ENCODE data around the gene EXOC2.

Gene EXOC2

GRCh38 chr6:731924-732323 lies 39.0 kb upstream of the EXOC2 start:
- no peaks in the 10 kb centered on the region for H3K36me3 ChIP-seq
- H3K27ac ChIP-seq = no peak overlapping the region
- no peak for DNase-seq
- H3K4me3 ChIP-seq = no peak overlapping the region
- H3K9me3 ChIP-seq = no peaks in the 10 kb centered on the region
- intact Hi-C loops (cut with DNase I; ENCODE audit: low total_unique reads) = no loop called here
- H3K27me3 ChIP-seq = peaks cover 0 to 7% of the 10 kb centered on the region in 2 donors
- no peaks in the 10 kb centered on the region for H3K4me1 ChIP-seq
- TF ChIP-seq, protein P1, sequence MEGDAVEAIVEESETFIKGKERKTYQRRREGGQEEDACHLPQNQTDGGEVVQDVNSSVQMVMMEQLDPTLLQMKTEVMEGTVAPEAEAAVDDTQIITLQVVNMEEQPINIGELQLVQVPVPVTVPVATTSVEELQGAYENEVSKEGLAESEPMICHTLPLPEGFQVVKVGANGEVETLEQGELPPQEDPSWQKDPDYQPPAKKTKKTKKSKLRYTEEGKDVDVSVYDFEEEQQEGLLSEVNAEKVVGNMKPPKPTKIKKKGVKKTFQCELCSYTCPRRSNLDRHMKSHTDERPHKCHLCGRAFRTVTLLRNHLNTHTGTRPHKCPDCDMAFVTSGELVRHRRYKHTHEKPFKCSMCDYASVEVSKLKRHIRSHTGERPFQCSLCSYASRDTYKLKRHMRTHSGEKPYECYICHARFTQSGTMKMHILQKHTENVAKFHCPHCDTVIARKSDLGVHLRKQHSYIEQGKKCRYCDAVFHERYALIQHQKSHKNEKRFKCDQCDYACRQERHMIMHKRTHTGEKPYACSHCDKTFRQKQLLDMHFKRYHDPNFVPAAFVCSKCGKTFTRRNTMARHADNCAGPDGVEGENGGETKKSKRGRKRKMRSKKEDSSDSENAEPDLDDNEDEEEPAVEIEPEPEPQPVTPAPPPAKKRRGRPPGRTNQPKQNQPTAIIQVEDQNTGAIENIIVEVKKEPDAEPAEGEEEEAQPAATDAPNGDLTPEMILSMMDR (IDR thresholded peaks at IDR 0.05) = no peak

- DNase-seq = no peak
- intact Hi-C loops (cut with DNase I; ENCODE audit: low total_unique reads) = no loop called here
- TF ChIP-seq, protein P1 (IDR thresholded peaks at IDR 0.05) = no peak
Observed at GRCh38 chr6:729606-730320, 36.8 kb upstream of the EXOC2 start.

DNA sequence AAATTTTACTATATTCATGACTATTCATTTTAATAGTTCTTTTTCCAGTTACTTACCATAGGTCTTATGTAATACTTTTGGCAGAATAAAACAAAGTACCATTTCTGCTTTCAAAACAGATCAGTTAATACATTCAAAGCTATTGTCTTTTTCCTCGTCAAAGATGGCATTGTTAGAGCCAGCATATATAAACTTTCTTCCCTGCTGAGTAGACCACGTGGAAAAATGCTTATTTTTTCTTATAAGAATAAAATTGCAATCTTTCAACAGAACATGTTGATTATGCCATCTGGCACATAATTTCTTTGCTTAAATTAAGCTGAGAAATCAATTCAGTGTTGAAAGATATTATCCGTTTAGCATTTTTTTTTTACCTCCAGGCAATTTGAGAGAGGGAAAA lies 34.9 kb upstream of the EXOC2 start:
- Histone ChIP-seq H3K27me3 (peaks cover 0 to 12% of the 10 kb centered on the region in 2 donors), H3K27ac (no peak overlapping the region), H3K4me3 (no peak overlapping the region), H3K36me3 (no peaks in the 10 kb centered on the region), H3K9me3 (no peaks in the 10 kb centered on the region), H3K4me1 (no peaks in the 10 kb centered on the region)
- intact Hi-C loops (cut with DNase I; ENCODE audit: low total_unique reads) = no loop called here
- no peak for DNase-seq
- TF ChIP-seq, protein P1 (IDR thresholded peaks at IDR 0.05) = no peak

More at GRCh38 chr6:729606-730320, 36.8 kb upstream of the EXOC2 start:
- Histone ChIP-seq H3K4me3 (no peak overlapping the region), H3K9me3 (no peaks in the 10 kb centered on the region), H3K36me3 (no peaks in the 10 kb centered on the region), H3K27ac (no peak overlapping the region), H3K4me1 (no peaks in the 10 kb centered on the region), H3K27me3 (peaks cover 0 to 12% of the 10 kb centered on the region in 2 donors)

DNA sequence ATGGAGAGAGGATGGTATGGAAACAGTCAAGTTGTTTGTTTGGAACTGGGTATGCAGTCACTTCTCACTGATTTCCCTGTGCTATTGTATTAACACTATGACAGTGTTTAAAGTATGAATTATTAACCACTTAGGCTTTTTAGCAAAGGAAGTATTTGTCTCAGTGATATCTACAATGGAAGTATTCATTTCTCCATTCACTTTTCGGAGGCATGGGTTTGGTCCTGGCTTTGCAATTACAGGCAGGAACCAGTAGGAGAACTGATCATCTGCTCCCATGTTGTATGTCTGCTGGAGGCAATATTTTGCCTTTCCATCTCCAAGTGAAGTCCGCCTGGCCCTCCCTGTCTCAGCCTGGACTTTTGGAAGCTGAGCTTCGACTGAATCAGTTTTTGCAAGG lies 30.6 kb upstream of the EXOC2 start:
- Histone ChIP-seq H3K9me3 (no peaks in the 10 kb centered on the region), H3K27me3 (peaks cover 0 to 12% of the 10 kb centered on the region in 2 donors), H3K27ac (no peak overlapping the region), H3K36me3 (no peaks in the 10 kb centered on the region), H3K4me3 (no peak overlapping the region), H3K4me1 (peaks cover 0 to 5% (median 0%) of the 10 kb centered on the region in 4 donors)
- TF ChIP-seq, protein P1 (IDR thresholded peaks at IDR 0.05) = no peak
- no peak for DNase-seq
- intact Hi-C loops (cut with DNase I; ENCODE audit: low total_unique reads) = no loop called here

- intact Hi-C loops (cut with DNase I; ENCODE audit: low total_unique reads) = no loop called here
- H3K4me1 ChIP-seq = peaks cover 0 to 5% (median 0%) of the 10 kb centered on the region in 4 donors
- no peaks in the 10 kb centered on the region for H3K9me3 ChIP-seq
- DNase-seq = no peak
- no peak overlapping the region for H3K27ac ChIP-seq
- peaks cover 0 to 12% of the 10 kb centered on the region in 2 donors for H3K27me3 ChIP-seq
- H3K4me3 ChIP-seq = no peak overlapping the region
- H3K36me3 ChIP-seq = no peaks in the 10 kb centered on the region
- TF ChIP-seq, protein P1 (IDR thresholded peaks at IDR 0.05) = no peak
Observed at GRCh38 chr6:722608-723007, 29.7 kb upstream of the EXOC2 start.
